ENCODE data around the gene TWSG1. TPM values are rescaled to one million over a fixed set of nuclear protein-coding genes. Genes with fewer than 3 reads are reported as not detected.

Gene TWSG1
- total and polyA plus RNA-seq, 12 donors: 10.1 to 33.5 (median 23.3) TPM

- H3K4me3 ChIP-seq: no peak overlapping the region
- H3K27ac ChIP-seq: no peak overlapping the region
- H3K9me3 ChIP-seq (replicated peaks in 1 of 3): no peaks in the 10 kb centered on the region
- no peak for TF ChIP-seq CTCF (IDR thresholded peaks at IDR 0.05)
- no peak for TF ChIP-seq POLR2A (IDR thresholded peaks at IDR 0.05)
- intact Hi-C loops (cut with DNase I): no loop called here
- WGBS, 4 donors: 79 to 98% (median 94%) methylated on average over 3 to 15 of the region's 15 CpGs
- no peaks in the 10 kb centered on the region for H3K27me3 ChIP-seq
- H3K36me3 ChIP-seq (replicated peaks in 1 of 2): no peaks in the 10 kb centered on the region
- no peaks in the 10 kb centered on the region for H3K4me1 ChIP-seq (replicated peaks in 1 of 2)
- no peak for DNase-seq
Observed at GRCh38 chr18:9296233-9297006, 38.2 kb upstream of the TWSG1 start.

GRCh38 chr18:9297007-9297393 is 37.6 kb upstream of the TWSG1 start:
- intact Hi-C loops (cut with DNase I): no loop called here
- H3K36me3 ChIP-seq (replicated peaks in 1 of 2): no peaks in the 10 kb centered on the region
- TF ChIP-seq POLR2A (IDR thresholded peaks at IDR 0.05): no peak
- TF ChIP-seq CTCF (IDR thresholded peaks at IDR 0.05): no peak
- no peaks in the 10 kb centered on the region for H3K9me3 ChIP-seq (replicated peaks in 1 of 3)
- 95 to 99% (median 97%) methylated on average over 12 to 24 of the region's 24 CpGs; no CpG with 5 or more reads in 1 of the 4 donors for WGBS, 4 donors
- H3K27me3 ChIP-seq: no peaks in the 10 kb centered on the region
- no peaks in the 10 kb centered on the region for H3K4me1 ChIP-seq (replicated peaks in 1 of 2)
- H3K27ac ChIP-seq: no peak overlapping the region
- no peak overlapping the region for H3K4me3 ChIP-seq
- no peak for DNase-seq

- no peak for DNase-seq
- no peak for TF ChIP-seq CTCF (IDR thresholded peaks at IDR 0.05)
- no peak for TF ChIP-seq POLR2A (IDR thresholded peaks at IDR 0.05)
- H3K27me3 ChIP-seq: no peaks in the 10 kb centered on the region
- H3K27ac ChIP-seq: no peak overlapping the region
- intact Hi-C loops (cut with DNase I): no loop called here
- 88 to 91% (median 90%) methylated on average over 6 of the region's 6 CpGs for WGBS, 4 donors
- H3K9me3 ChIP-seq (replicated peaks in 1 of 3): peaks cover 0 to 8% (median 0%) of the 10 kb centered on the region in 3 donors
- H3K36me3 ChIP-seq (replicated peaks in 1 of 2): no peaks in the 10 kb centered on the region
- no peak overlapping the region for H3K4me3 ChIP-seq
- H3K4me1 ChIP-seq (replicated peaks in 1 of 2): no peaks in the 10 kb centered on the region
Observed at GRCh38 chr18:9304388-9305070, 30.0 kb upstream of the TWSG1 start.

DNA sequence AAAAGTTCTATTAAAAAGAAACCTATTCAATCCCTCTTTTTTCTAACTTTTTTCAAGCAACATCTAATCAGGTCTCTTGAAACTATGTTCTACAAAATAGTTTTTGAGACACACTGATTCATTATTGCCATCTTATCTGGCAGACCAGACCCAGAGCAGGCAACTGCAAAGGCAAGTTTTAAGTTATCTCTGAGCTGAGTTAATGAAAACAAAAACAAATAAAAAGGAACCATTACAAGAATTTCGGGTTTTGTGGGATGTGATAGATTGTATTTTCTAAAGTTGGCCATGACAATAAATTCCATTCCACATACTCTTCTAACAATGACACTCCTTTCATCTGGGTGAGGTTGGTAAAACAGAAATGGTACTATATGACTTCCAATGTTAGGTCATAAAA is 15.2 kb upstream of the TWSG1 start:
- DNase-seq: no peak
- 50 to 70% (median 66%) methylated on average over 1 of the region's 1 CpG for WGBS, 4 donors
- H3K27ac ChIP-seq: no peak overlapping the region
- no peaks in the 10 kb centered on the region for H3K4me1 ChIP-seq (replicated peaks in 1 of 2)
- no peak overlapping the region for H3K4me3 ChIP-seq
- peaks cover 0 to 6% (median 0%) of the 10 kb centered on the region in 3 donors for H3K9me3 ChIP-seq (replicated peaks in 1 of 3)
- H3K36me3 ChIP-seq (replicated peaks in 1 of 2): no peaks in the 10 kb centered on the region
- no peaks in the 10 kb centered on the region for H3K27me3 ChIP-seq
- intact Hi-C loops (cut with DNase I): no loop called here
- TF ChIP-seq CTCF (IDR thresholded peaks at IDR 0.05) (no peak), POLR2A (IDR thresholded peaks at IDR 0.05) (no peak)

All from adrenal gland (tissue), 12 donors.